Neural progenitor cell (in vitro differentiated cells): Measurements from ENCODE around the gene ANAPC5.

ENCODE experiments used
- CTCF ChIP-seq: fragments of 200-600 bp; sonication (generic); IDR thresholded peaks from 2 replicates; pipeline ENCODE4 v1.5.1; 2017; ENCODE audit warnings: antibody characterized with exemption, mild to moderate bottlenecking
- EZH2 ChIP-seq: fragments of 200-600 bp; sonication (generic); IDR thresholded peaks from 2 replicates; pipeline ENCODE4 v1.6.1; 2017; ENCODE audit warnings: antibody characterized with exemption, mild to moderate bottlenecking, moderate library complexity
- EZH2phosphoT487 ChIP-seq: fragments of 200-600 bp; sonication (generic); IDR thresholded peaks from 2 replicates; pipeline ENCODE4 v1.6.1; 2017; ENCODE audit warnings: antibody characterized with exemption

GRCh38 chr12:121284551-121285390 lies 67.4 kb downstream of the ANAPC5 start:
- TF ChIP-seq CTCF (no peak), EZH2phosphoT487 (no peak), EZH2 (no peak)
